Measurements from ENCODE around the gene APBA1. TPM values are rescaled to one million over a fixed set of nuclear protein-coding genes. Genes with fewer than 3 reads are reported as not detected.
A peak's percentile ranks its signal among the peaks of the same experiment; 100 is the strongest.
"Not testable (repeated sequence)": the region's sequence is repeated elsewhere in the genome, so short reads cannot be mapped to it uniquely, and the experiment has no call there.

APBA1 gene
- polyA plus RNA-seq, 1 donor (not counting 4 experiments of a cell fraction or from before 2014, with no cell fraction given) = 0.66 TPM

DNA sequence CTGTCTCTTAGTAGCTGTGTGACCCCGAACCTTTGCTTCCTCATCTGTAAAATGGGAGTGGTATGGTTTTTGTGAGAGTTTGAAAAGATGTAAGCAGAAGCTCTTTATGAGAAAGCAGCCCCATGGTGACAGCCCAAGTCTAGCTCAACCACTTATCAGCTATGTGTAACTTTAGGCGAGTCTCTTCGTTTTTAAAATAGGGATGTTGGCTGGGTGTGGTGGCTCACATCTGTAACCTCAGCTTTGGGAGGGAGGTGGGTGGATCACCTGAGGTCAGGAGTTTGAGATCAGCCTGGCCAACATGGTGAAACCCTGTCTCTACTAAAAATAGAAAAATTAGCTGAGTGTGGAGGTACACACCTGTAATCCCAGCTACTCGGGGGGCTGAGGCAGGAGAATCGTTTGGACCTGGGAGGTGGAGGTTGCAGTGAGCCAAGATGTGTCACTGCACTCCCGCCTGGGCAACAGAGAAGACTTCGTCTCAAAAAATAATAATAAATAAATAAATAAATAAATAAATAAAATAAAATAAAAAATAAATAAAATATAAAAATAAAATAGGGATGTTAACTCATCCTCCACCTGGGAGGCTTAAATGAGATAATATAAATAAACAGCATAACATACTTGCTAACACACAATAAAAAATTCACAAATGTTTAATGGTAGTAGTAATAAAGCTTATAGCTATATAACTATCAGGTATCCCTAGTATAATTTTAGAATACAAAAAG is 71.7 kb downstream of the APBA1 start:
- Histone ChIP-seq H3K4me2 (ENCODE audit: control insufficient read depth, extremely low read depth, insufficient read depth, low read depth, low read length) (no peak overlapping the region), H3K79me2 (ENCODE audit: control insufficient read depth, insufficient read depth, low read length) (no peaks in the 10 kb centered on the region), H3K36me3 (ENCODE audit: control insufficient read depth in 2 of 2, extremely low read depth in 1 of 2, insufficient read depth in 2 of 2, low read length in 2 of 2) (no peaks in the 10 kb centered on the region), H3K27ac (ENCODE audit: control insufficient read depth, insufficient read depth, low read length) (no peak overlapping the region), H2AFZ (ENCODE audit: control insufficient read depth, low read length) (no peak overlapping the region), H3K9me3 (ENCODE audit: control insufficient read depth, low read depth, low read length) (no peaks in the 10 kb centered on the region), H4K20me1 (ENCODE audit: control insufficient read depth, extremely low read depth, insufficient read depth, low read length) (no peaks in the 10 kb centered on the region), H3K9me1 (ENCODE audit: control insufficient read depth, extremely low read depth, insufficient read depth, low read length) (no peaks in the 10 kb centered on the region), H3K9ac (ENCODE audit: control insufficient read depth, extremely low read depth, insufficient read depth, low read length) (no peak overlapping the region), H3K4me3 (ENCODE audit: control insufficient read depth in 2 of 3, extremely low read depth in 1 of 3, insufficient read depth in 2 of 3, low read depth in 1 of 3, low read length in 3 of 3) (no peak overlapping the region), H3K27me3 (ENCODE audit: control insufficient read depth, extremely low read depth, insufficient read depth, low read length) (no peaks in the 10 kb centered on the region), H3K4me1 (ENCODE audit: control insufficient read depth, extremely low read depth, insufficient read depth, low read length) (no peaks in the 10 kb centered on the region)
- DNase-seq (ENCODE audit: low read depth, low spot score) (no peak), FAIRE-seq (no peak)
- TF ChIP-seq EZH2 (IDR thresholded peaks at IDR 0.05; ENCODE audit: low read length) = no peak
- TF ChIP-seq, protein P1, sequence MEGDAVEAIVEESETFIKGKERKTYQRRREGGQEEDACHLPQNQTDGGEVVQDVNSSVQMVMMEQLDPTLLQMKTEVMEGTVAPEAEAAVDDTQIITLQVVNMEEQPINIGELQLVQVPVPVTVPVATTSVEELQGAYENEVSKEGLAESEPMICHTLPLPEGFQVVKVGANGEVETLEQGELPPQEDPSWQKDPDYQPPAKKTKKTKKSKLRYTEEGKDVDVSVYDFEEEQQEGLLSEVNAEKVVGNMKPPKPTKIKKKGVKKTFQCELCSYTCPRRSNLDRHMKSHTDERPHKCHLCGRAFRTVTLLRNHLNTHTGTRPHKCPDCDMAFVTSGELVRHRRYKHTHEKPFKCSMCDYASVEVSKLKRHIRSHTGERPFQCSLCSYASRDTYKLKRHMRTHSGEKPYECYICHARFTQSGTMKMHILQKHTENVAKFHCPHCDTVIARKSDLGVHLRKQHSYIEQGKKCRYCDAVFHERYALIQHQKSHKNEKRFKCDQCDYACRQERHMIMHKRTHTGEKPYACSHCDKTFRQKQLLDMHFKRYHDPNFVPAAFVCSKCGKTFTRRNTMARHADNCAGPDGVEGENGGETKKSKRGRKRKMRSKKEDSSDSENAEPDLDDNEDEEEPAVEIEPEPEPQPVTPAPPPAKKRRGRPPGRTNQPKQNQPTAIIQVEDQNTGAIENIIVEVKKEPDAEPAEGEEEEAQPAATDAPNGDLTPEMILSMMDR (optimal IDR thresholded peaks at IDR 0.05 in 1 of 3, IDR thresholded peaks at IDR 0.05 in 1 of 3, conservative IDR thresholded peaks at IDR 0.05 in 1 of 3; ENCODE audit: extremely low read depth in 1 of 3, insufficient read depth in 2 of 3, low read length in 3 of 3) = no peak
- dilution Hi-C loops (cut with MboI; ENCODE audit: extremely low pct_ligation_motif_present, low sequenced_read_pairs) = no loop called here

DNA sequence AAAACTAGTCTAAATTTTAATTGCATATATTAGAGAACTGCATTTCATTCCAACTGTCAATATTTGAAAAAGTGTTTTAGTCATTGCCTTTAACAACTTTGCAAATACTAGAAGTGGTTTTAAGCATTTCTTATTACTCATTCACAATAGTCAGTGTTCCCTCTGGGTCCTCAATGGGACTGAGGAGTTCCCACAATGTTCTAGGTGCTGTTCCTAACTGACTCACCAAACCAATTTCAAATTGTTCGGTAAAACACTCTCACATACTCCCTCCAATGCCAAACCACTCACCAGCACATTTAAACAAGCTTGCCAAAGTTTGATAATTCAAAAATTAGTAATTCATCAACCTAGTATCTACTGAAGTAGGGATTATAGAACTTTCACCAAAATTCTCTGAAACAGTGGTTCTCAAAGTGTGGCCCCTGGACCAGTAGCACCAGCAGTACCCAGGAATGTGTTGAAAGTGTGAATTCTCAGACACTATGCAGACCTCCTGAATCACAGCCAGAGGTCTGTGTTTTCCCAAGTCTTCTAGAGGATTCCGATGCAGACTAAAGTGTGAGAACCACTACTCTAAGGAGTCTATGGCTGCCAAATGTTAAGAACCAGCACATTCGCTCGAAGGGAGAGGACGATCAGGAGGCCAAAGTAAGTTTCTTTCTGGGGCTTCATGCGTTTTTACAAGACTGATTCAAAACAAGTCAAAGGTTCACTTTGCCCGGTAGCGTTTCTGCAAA is 72.8 kb downstream of the APBA1 start:
- dilution Hi-C loops (cut with MboI; ENCODE audit: extremely low pct_ligation_motif_present, low sequenced_read_pairs) = no loop called here
- no peaks in the 10 kb centered on the region for H3K9me3 ChIP-seq (ENCODE audit: control insufficient read depth, low read depth, low read length)
- no peaks in the 10 kb centered on the region for H3K4me1 ChIP-seq (ENCODE audit: control insufficient read depth, extremely low read depth, insufficient read depth, low read length)
- H3K9me1 ChIP-seq (ENCODE audit: control insufficient read depth, extremely low read depth, insufficient read depth, low read length) = no peaks in the 10 kb centered on the region
- no peak for TF ChIP-seq EZH2 (IDR thresholded peaks at IDR 0.05; ENCODE audit: low read length)
- TF ChIP-seq, protein P1 (optimal IDR thresholded peaks at IDR 0.05 in 1 of 3, IDR thresholded peaks at IDR 0.05 in 1 of 3, conservative IDR thresholded peaks at IDR 0.05 in 1 of 3; ENCODE audit: extremely low read depth in 1 of 3, insufficient read depth in 2 of 3, low read length in 3 of 3) = no peak
- H3K79me2 ChIP-seq (ENCODE audit: control insufficient read depth, insufficient read depth, low read length) = no peaks in the 10 kb centered on the region
- no peaks in the 10 kb centered on the region for H3K36me3 ChIP-seq (ENCODE audit: control insufficient read depth in 2 of 2, extremely low read depth in 1 of 2, insufficient read depth in 2 of 2, low read length in 2 of 2)
- H3K4me2 ChIP-seq (ENCODE audit: control insufficient read depth, extremely low read depth, insufficient read depth, low read depth, low read length) = no peak overlapping the region
- H3K9ac ChIP-seq (ENCODE audit: control insufficient read depth, extremely low read depth, insufficient read depth, low read length) = no peak overlapping the region
- H3K27me3 ChIP-seq (ENCODE audit: control insufficient read depth, extremely low read depth, insufficient read depth, low read length) = no peaks in the 10 kb centered on the region
- H3K27ac ChIP-seq (ENCODE audit: control insufficient read depth, insufficient read depth, low read length) = no peak overlapping the region
- no peak overlapping the region for H2AFZ ChIP-seq (ENCODE audit: control insufficient read depth, low read length)
- H3K4me3 ChIP-seq (ENCODE audit: control insufficient read depth in 2 of 3, extremely low read depth in 1 of 3, insufficient read depth in 2 of 3, low read depth in 1 of 3, low read length in 3 of 3) = no peak overlapping the region
- no peaks in the 10 kb centered on the region for H4K20me1 ChIP-seq (ENCODE audit: control insufficient read depth, extremely low read depth, insufficient read depth, low read length)
- no peak for DNase-seq (ENCODE audit: low read depth, low spot score)
- FAIRE-seq = peak; percentile 71

DNA sequence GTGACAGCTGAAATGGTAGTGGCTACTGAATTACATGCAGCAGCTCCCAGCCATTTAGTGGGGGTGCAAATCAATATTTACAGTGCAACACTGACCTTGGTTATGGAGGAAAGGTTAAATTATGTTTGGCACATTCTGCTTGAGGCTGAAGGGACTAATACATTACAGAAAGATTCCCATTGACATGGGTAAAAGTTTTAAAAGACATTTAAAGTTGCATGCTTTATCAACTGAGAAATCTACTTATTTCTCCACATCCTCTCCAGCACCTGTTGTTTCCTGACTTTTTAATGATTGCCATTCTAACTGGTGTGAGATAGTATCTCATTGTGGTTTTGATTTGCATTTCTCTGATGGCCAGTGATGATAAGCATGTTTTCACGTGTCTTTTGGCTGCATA is 75.3 kb downstream of the APBA1 start:
- H2AFZ ChIP-seq (ENCODE audit: control insufficient read depth, low read length); H3K27me3 ChIP-seq (ENCODE audit: control insufficient read depth, extremely low read depth, insufficient read depth, low read length); H3K9me3 ChIP-seq (ENCODE audit: control insufficient read depth, low read depth, low read length); H3K79me2 ChIP-seq (ENCODE audit: control insufficient read depth, insufficient read depth, low read length); H3K9me1 ChIP-seq (ENCODE audit: control insufficient read depth, extremely low read depth, insufficient read depth, low read length); dilution Hi-C loops (cut with MboI; ENCODE audit: extremely low pct_ligation_motif_present, low sequenced_read_pairs); H3K4me1 ChIP-seq (ENCODE audit: control insufficient read depth, extremely low read depth, insufficient read depth, low read length); H3K36me3 ChIP-seq (ENCODE audit: control insufficient read depth in 2 of 2, extremely low read depth in 1 of 2, insufficient read depth in 2 of 2, low read length in 2 of 2); H4K20me1 ChIP-seq (ENCODE audit: control insufficient read depth, extremely low read depth, insufficient read depth, low read length); H3K9ac ChIP-seq (ENCODE audit: control insufficient read depth, extremely low read depth, insufficient read depth, low read length); H3K27ac ChIP-seq (ENCODE audit: control insufficient read depth, insufficient read depth, low read length); DNase-seq (ENCODE audit: low read depth, low spot score); H3K4me3 ChIP-seq (ENCODE audit: control insufficient read depth in 2 of 3, extremely low read depth in 1 of 3, insufficient read depth in 2 of 3, low read depth in 1 of 3, low read length in 3 of 3); FAIRE-seq; H3K4me2 ChIP-seq (ENCODE audit: control insufficient read depth, extremely low read depth, insufficient read depth, low read depth, low read length): not testable (repeated sequence)

All from keratinocyte (primary cell).